ENCODE results near the gene LANCL1.
"Not testable (repeated sequence)": the region's sequence is repeated elsewhere in the genome, so short reads cannot be mapped to it uniquely, and the experiment has no call there.

LANCL1 gene

GRCh38 chr2:210458395-210458794 is 18.2 kb downstream of the LANCL1 start:
- DNase-seq, result no peak

GRCh38 chr2:210456571-210456970 is 20.0 kb downstream of the LANCL1 start:
- DNase-seq, result no peak

GRCh38 chr2:210454336-210454735 is 22.2 kb downstream of the LANCL1 start:
- DNase-seq, result no peak

- no peak for DNase-seq
These were observed 24.4 kb downstream of the LANCL1 start for GRCh38 chr2:210452194-210452593.

- not testable (repeated sequence) for DNase-seq
These were observed 25.6 kb downstream of the LANCL1 start for GRCh38 chr2:210450942-210451341.

- DNase-seq, result no peak
These were observed 30.8 kb downstream of the LANCL1 start for GRCh38 chr2:210445732-210446131.

GRCh38 chr2:210445116-210445707 is 31.3 kb downstream of the LANCL1 start:
- DNase-seq, result no peak

- no peak for DNase-seq
These were observed 33.0 kb downstream of the LANCL1 start for GRCh38 chr2:210443527-210443926.

- no peak for DNase-seq
These were observed 33.7 kb downstream of the LANCL1 start for GRCh38 chr2:210442878-210443277.

GRCh38 chr2:210442457-210442856 is 34.1 kb downstream of the LANCL1 start:
- no peak for DNase-seq

GRCh38 chr2:210440206-210440605 is 36.4 kb downstream of the LANCL1 start:
- no peak for DNase-seq

- DNase-seq, result no peak
These were observed 41.1 kb downstream of the LANCL1 start for GRCh38 chr2:210435439-210435838.

- DNase-seq, result no peak
These were observed 43.9 kb downstream of the LANCL1 start for GRCh38 chr2:210432633-210433032.

GRCh38 chr2:210429403-210430137 is 47.0 kb downstream of the LANCL1 start:
- DNase-seq, result no peak

- no peak for DNase-seq
These were observed 48.0 kb downstream of the LANCL1 start for GRCh38 chr2:210428393-210429179.

- DNase-seq, result not testable (repeated sequence)
These were observed 49.2 kb downstream of the LANCL1 start for GRCh38 chr2:210427309-210427708.

GRCh38 chr2:210422366-210422765 is 54.2 kb downstream of the LANCL1 start:
- DNase-seq, result no peak

- DNase-seq, result no peak
These were observed 54.6 kb downstream of the LANCL1 start for GRCh38 chr2:210421916-210422315.

- no peak for DNase-seq
These were observed 63.9 kb downstream of the LANCL1 start for GRCh38 chr2:210412660-210413059.

- no peak for DNase-seq
These were observed 66.0 kb downstream of the LANCL1 start for GRCh38 chr2:210410542-210410941.

GRCh38 chr2:210399440-210400041 is 77.0 kb downstream of the LANCL1 start:
- DNase-seq, result no peak

- no peak for DNase-seq
These were observed 84.1 kb downstream of the LANCL1 start for GRCh38 chr2:210392469-210392881.

GRCh38 chr2:210389856-210390255 is 86.7 kb downstream of the LANCL1 start:
- no peak for DNase-seq

Data from activated CD4-positive, alpha-beta T cell treated with anti-CD3 and anti-CD28 coated beads for 1 hour (primary cell).